Astrocyte (in vitro differentiated cells and primary cell): ENCODE measurements around the gene LRRN1. TPM values are rescaled to one million over a fixed set of nuclear protein-coding genes. Genes with fewer than 3 reads are reported as not detected.

Experiments
- DNase-seq: peaks from one replicate; pipeline ENCODE4 v3.0.0-alpha.2; 2010; ENCODE audit warnings: low read depth
- FAIRE-seq: peaks from 2 replicates; lab custom pipeline; 2011; peaks lifted over from hg19 to GRCh38; lab: Jason Lieb, UNC
- H2AFZ ChIP-seq: 2 replicates; pipeline ENCODE4 v1.6.0; 2012; ENCODE audit warnings: low read depth, low read length, inconsistent platforms
- H3K27ac ChIP-seq: 2 replicates; pipeline ENCODE4 v1.5.1; 2011; ENCODE audit warnings: low read depth, low read length, inconsistent platforms
- H3K27me3 ChIP-seq: 2 replicates; pipeline ENCODE4 v1.6.0; 2011; ENCODE audit warnings: low read length, inconsistent platforms; ENCODE audit not compliant: insufficient read depth
- H3K36me3 ChIP-seq: 2 replicates; pipeline ENCODE4 v1.5.1; 2011; ENCODE audit warnings: low read length, inconsistent platforms; ENCODE audit not compliant: insufficient read depth
- H3K4me1 ChIP-seq: 2 replicates; pipeline ENCODE4 v1.5.1; 2011; ENCODE audit warnings: low read length, inconsistent platforms; ENCODE audit not compliant: insufficient read depth
- H3K4me2 ChIP-seq: 2 replicates; pipeline ENCODE4 v1.6.0; 2012; ENCODE audit warnings: low read length, inconsistent platforms
- H3K4me3 ChIP-seq: 2 replicates; pipeline ENCODE4 v1.5.1; 2011; ENCODE audit warnings: low read depth, mild to moderate bottlenecking, low read length, inconsistent platforms; ENCODE audit not compliant: insufficient read depth
- H3K79me2 ChIP-seq: 2 replicates; pipeline ENCODE4 v1.6.0; 2012; ENCODE audit warnings: mild to moderate bottlenecking, low read length, inconsistent platforms; ENCODE audit not compliant: insufficient read depth
- H3K9ac ChIP-seq: 2 replicates; pipeline ENCODE4 v1.6.0; 2012; ENCODE audit warnings: mild to moderate bottlenecking, low read length, inconsistent platforms
- H3K9me3 ChIP-seq: 2 replicates; pipeline ENCODE4 v1.5.1; 2012; ENCODE audit warnings: low read depth, mild to moderate bottlenecking, low read length, inconsistent platforms; ENCODE audit not compliant: insufficient read depth
- H4K20me1 ChIP-seq: 2 replicates; pipeline ENCODE4 v1.6.0; 2012; ENCODE audit warnings: low read length, inconsistent platforms; ENCODE audit not compliant: insufficient read depth
- H3K27ac Mint-ChIP-seq: one replicate; pipeline ENCODE4 v1.8.0; 2021; ENCODE audit warnings: mild to moderate bottlenecking, mixed read lengths; ENCODE audit not compliant: unreplicated experiment
- H3K27me3 Mint-ChIP-seq: one replicate; pipeline ENCODE4 v1.8.0; 2021; ENCODE audit warnings: low read depth, mixed read lengths; ENCODE audit not compliant: unreplicated experiment
- H3K36me3 Mint-ChIP-seq: one replicate; pipeline ENCODE4 v1.8.0; 2021; ENCODE audit warnings: low read depth, mixed read lengths; ENCODE audit not compliant: unreplicated experiment
- H3K4me1 Mint-ChIP-seq: one replicate; pipeline ENCODE4 v1.8.0; 2021; ENCODE audit warnings: low read depth, mixed read lengths; ENCODE audit not compliant: unreplicated experiment
- H3K4me3 Mint-ChIP-seq: one replicate; pipeline ENCODE4 v1.8.0; 2021; ENCODE audit warnings: mild to moderate bottlenecking, moderate library complexity, mixed read lengths; ENCODE audit not compliant: unreplicated experiment
- H3K9me3 Mint-ChIP-seq: one replicate; pipeline ENCODE4 v1.8.0; 2021; ENCODE audit warnings: mild to moderate bottlenecking, mixed read lengths; ENCODE audit not compliant: unreplicated experiment
- EZH2 ChIP-seq: IDR thresholded peaks from 2 replicates; pipeline ENCODE4 v1.6.1; 2012; ENCODE audit warnings: mild to moderate bottlenecking, low read length, inconsistent platforms; ENCODE audit not compliant: insufficient read depth
- total RNA-seq: library from RNA; stranded (reverse); gene quantifications from 2 replicates; pipeline ENCODE4 v1.2.1, GENCODE V29; 2021
- TF ChIP-seq, protein P1 (sequence below): IDR thresholded peaks from 2 replicates; pipeline ENCODE4 v1.5.1; 2011; ENCODE audit warnings: low read depth, mild to moderate bottlenecking, inconsistent platforms, low read length, moderate library complexity; ENCODE audit not compliant: insufficient read depth

The LRRN1 gene
- total RNA-seq, 1 donor from 2014 or later, result 35.6 TPM

GRCh38 chr3:3848923-3849275, 49.7 kb downstream of the LRRN1 start:
- no peaks in the 10 kb centered on the region for H3K4me1 Mint-ChIP-seq
- H3K36me3 Mint-ChIP-seq, result no peaks in the 10 kb centered on the region
- DNase-seq (no peak), FAIRE-seq (no peak)
- H3K36me3 ChIP-seq, result no peaks in the 10 kb centered on the region
- no peaks in the 10 kb centered on the region for H3K79me2 ChIP-seq
- no peak overlapping the region for H3K4me3 Mint-ChIP-seq
- H3K27ac ChIP-seq, result no peak overlapping the region
- no peak overlapping the region for H3K27ac Mint-ChIP-seq
- no peaks in the 10 kb centered on the region for H3K9me3 Mint-ChIP-seq
- no peaks in the 10 kb centered on the region for H3K4me1 ChIP-seq
- H3K27me3 ChIP-seq, result no peaks in the 10 kb centered on the region
- H3K9me3 ChIP-seq, result no peaks in the 10 kb centered on the region
- no peaks in the 10 kb centered on the region for H3K27me3 Mint-ChIP-seq
- no peak for TF ChIP-seq EZH2
- TF ChIP-seq, protein P1, sequence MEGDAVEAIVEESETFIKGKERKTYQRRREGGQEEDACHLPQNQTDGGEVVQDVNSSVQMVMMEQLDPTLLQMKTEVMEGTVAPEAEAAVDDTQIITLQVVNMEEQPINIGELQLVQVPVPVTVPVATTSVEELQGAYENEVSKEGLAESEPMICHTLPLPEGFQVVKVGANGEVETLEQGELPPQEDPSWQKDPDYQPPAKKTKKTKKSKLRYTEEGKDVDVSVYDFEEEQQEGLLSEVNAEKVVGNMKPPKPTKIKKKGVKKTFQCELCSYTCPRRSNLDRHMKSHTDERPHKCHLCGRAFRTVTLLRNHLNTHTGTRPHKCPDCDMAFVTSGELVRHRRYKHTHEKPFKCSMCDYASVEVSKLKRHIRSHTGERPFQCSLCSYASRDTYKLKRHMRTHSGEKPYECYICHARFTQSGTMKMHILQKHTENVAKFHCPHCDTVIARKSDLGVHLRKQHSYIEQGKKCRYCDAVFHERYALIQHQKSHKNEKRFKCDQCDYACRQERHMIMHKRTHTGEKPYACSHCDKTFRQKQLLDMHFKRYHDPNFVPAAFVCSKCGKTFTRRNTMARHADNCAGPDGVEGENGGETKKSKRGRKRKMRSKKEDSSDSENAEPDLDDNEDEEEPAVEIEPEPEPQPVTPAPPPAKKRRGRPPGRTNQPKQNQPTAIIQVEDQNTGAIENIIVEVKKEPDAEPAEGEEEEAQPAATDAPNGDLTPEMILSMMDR, result no peak
- no peaks in the 10 kb centered on the region for H4K20me1 ChIP-seq
- no peak overlapping the region for H2AFZ ChIP-seq
- H3K4me3 ChIP-seq, result no peak overlapping the region
- no peak overlapping the region for H3K4me2 ChIP-seq
- no peak overlapping the region for H3K9ac ChIP-seq

DNA sequence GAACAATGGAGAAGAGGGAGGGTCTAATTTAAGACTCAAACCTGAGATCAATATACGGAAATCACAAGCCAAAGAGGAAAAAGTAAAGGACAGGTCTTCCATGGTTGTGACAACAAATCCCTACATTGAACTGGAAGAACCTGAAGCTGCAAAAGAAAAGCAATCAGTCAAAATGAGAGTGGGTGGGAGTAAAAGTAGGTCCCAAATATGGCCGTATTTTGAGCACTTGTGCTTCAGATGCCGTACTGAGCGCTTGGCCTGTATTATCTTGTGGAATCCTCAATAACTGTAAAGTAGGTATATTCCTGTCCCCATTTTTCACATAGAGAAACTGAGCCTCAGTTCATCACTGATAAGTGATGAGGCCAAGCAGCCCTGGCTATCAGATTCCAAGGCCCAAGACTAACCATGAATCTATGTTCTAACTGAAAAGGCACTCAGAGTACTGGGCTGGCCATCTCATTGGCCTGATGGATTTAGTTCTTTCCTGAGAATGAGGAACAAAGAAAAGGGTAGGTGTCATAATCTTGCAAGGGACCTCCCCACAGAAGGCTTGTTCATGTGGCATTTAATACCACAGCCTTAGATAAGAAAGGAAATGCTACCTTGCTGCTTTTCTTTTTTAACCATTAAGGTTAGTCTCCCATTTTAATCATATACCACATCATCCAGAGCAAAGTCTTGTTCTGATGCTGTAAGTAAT, 52.5 kb downstream of the LRRN1 start:
- Histone ChIP-seq H4K20me1 (no peaks in the 10 kb centered on the region), H2AFZ (no peak overlapping the region), H3K9me3 (no peaks in the 10 kb centered on the region), H3K4me1 (no peaks in the 10 kb centered on the region), H3K9ac (no peak overlapping the region), H3K27me3 (no peaks in the 10 kb centered on the region), H3K4me2 (no peak overlapping the region), H3K27ac (no peak overlapping the region), H3K79me2 (no peaks in the 10 kb centered on the region), H3K36me3 (no peaks in the 10 kb centered on the region), H3K4me3 (no peak overlapping the region)
- H3K4me1 Mint-ChIP-seq, result no peaks in the 10 kb centered on the region
- FAIRE-seq (no peak), DNase-seq (no peak)
- no peak for TF ChIP-seq EZH2
- TF ChIP-seq, protein P1, result no peak
- H3K9me3 Mint-ChIP-seq, result no peaks in the 10 kb centered on the region
- H3K4me3 Mint-ChIP-seq, result no peak overlapping the region
- H3K36me3 Mint-ChIP-seq, result no peaks in the 10 kb centered on the region
- H3K27ac Mint-ChIP-seq, result no peak overlapping the region
- no peaks in the 10 kb centered on the region for H3K27me3 Mint-ChIP-seq

GRCh38 chr3:3853544-3853943, 54.3 kb downstream of the LRRN1 start:
- no peaks in the 10 kb centered on the region for H3K9me3 ChIP-seq
- H3K4me2 ChIP-seq, result no peak overlapping the region
- no peak for TF ChIP-seq EZH2
- TF ChIP-seq, protein P1, result no peak
- H3K4me3 ChIP-seq, result no peak overlapping the region
- H4K20me1 ChIP-seq, result no peaks in the 10 kb centered on the region
- H2AFZ ChIP-seq, result no peak overlapping the region
- no peak overlapping the region for H3K27ac ChIP-seq
- no peak overlapping the region for H3K9ac ChIP-seq
- Mint-ChIP-seq H3K27ac (no peak overlapping the region), H3K9me3 (no peaks in the 10 kb centered on the region), H3K4me1 (no peaks in the 10 kb centered on the region), H3K4me3 (no peak overlapping the region), H3K36me3 (no peaks in the 10 kb centered on the region), H3K27me3 (no peaks in the 10 kb centered on the region)
- no peak for DNase-seq
- H3K27me3 ChIP-seq, result no peaks in the 10 kb centered on the region
- H3K79me2 ChIP-seq, result no peaks in the 10 kb centered on the region
- FAIRE-seq, result no peak
- no peaks in the 10 kb centered on the region for H3K4me1 ChIP-seq
- H3K36me3 ChIP-seq, result no peaks in the 10 kb centered on the region
